ENCODE results near the gene MXI1.

Gene MXI1

GRCh38 chr10:110221044-110221720 lies 13.8 kb downstream of the MXI1 start:
- DNase-seq (ENCODE audit: low spot score in 2 of 2) (no peak), ATAC-seq (replicated peaks; ENCODE audit: extremely low read depth, poor library complexity, severe bottlenecking) (no peak)
- Mint-ChIP-seq H3K27me3 (peaks cover 20% of the 10 kb centered on the region), H3K27ac (ENCODE audit: low read depth) (peak overlapping the region; percentile 82), H3K9me3 (no peaks in the 10 kb centered on the region), H3K36me3 (ENCODE audit: insufficient read depth) (peaks cover 6% of the 10 kb centered on the region), H3K4me1 (peaks cover 25% of the 10 kb centered on the region), H3K4me3 (peak overlapping the region; percentile 68)

GRCh38 chr10:110221721-110222261 lies 14.4 kb downstream of the MXI1 start:
- DNase-seq (ENCODE audit: low spot score in 2 of 2) (peak in 1 of 2 donors; percentile 46), ATAC-seq (replicated peaks; ENCODE audit: extremely low read depth, poor library complexity, severe bottlenecking) (peak; percentile 22)
- Mint-ChIP-seq H3K36me3 (ENCODE audit: insufficient read depth) (peaks cover 11% of the 10 kb centered on the region), H3K4me3 (peak overlapping the region; percentile 68), H3K27ac (ENCODE audit: low read depth) (peak overlapping the region; percentile 82), H3K27me3 (peaks cover 20% of the 10 kb centered on the region), H3K9me3 (no peaks in the 10 kb centered on the region), H3K4me1 (peaks cover 26% of the 10 kb centered on the region)

GRCh38 chr10:110222641-110223297 lies 15.4 kb downstream of the MXI1 start:
- peaks cover 20% of the 10 kb centered on the region for H3K27me3 Mint-ChIP-seq
- H3K4me1 Mint-ChIP-seq: peaks cover 32% of the 10 kb centered on the region
- no peak for ATAC-seq (replicated peaks; ENCODE audit: extremely low read depth, poor library complexity, severe bottlenecking)
- peaks cover 18% of the 10 kb centered on the region for H3K36me3 Mint-ChIP-seq (ENCODE audit: insufficient read depth)
- no peak overlapping the region for H3K27ac Mint-ChIP-seq (ENCODE audit: low read depth)
- H3K9me3 Mint-ChIP-seq: no peaks in the 10 kb centered on the region
- no peak overlapping the region for H3K4me3 Mint-ChIP-seq
- no peak for DNase-seq (ENCODE audit: low spot score in 2 of 2)

- Mint-ChIP-seq H3K36me3 (ENCODE audit: insufficient read depth) (peaks cover 21% of the 10 kb centered on the region), H3K4me1 (peaks cover 36% of the 10 kb centered on the region), H3K27ac (ENCODE audit: low read depth) (no peak overlapping the region), H3K9me3 (no peaks in the 10 kb centered on the region), H3K4me3 (no peak overlapping the region), H3K27me3 (peaks cover 20% of the 10 kb centered on the region)
- DNase-seq (ENCODE audit: low spot score in 2 of 2): no peak
- ATAC-seq (replicated peaks; ENCODE audit: extremely low read depth, poor library complexity, severe bottlenecking): no peak
Observed at GRCh38 chr10:110223298-110223925, 16.0 kb downstream of the MXI1 start.

GRCh38 chr10:110224992-110225391 lies 17.6 kb downstream of the MXI1 start:
- H3K9me3 Mint-ChIP-seq: no peaks in the 10 kb centered on the region
- ATAC-seq (replicated peaks; ENCODE audit: extremely low read depth, poor library complexity, severe bottlenecking) (no peak), DNase-seq (ENCODE audit: low spot score in 2 of 2) (no peak)
- H3K4me3 Mint-ChIP-seq: peak overlapping the region; percentile 93
- peaks cover 21% of the 10 kb centered on the region for H3K36me3 Mint-ChIP-seq (ENCODE audit: insufficient read depth)
- H3K27ac Mint-ChIP-seq (ENCODE audit: low read depth): no peak overlapping the region
- peaks cover 41% of the 10 kb centered on the region for H3K4me1 Mint-ChIP-seq
- H3K27me3 Mint-ChIP-seq: peaks cover 20% of the 10 kb centered on the region

- Mint-ChIP-seq H3K4me3 (peak overlapping the region; percentile 93), H3K36me3 (ENCODE audit: insufficient read depth) (peaks cover 21% of the 10 kb centered on the region), H3K4me1 (peaks cover 41% of the 10 kb centered on the region), H3K27me3 (peaks cover 20% of the 10 kb centered on the region), H3K27ac (ENCODE audit: low read depth) (no peak overlapping the region), H3K9me3 (no peaks in the 10 kb centered on the region)
- DNase-seq (ENCODE audit: low spot score in 2 of 2) (no peak), ATAC-seq (replicated peaks; ENCODE audit: extremely low read depth, poor library complexity, severe bottlenecking) (no peak)
Observed at GRCh38 chr10:110225441-110225755, 18.0 kb downstream of the MXI1 start.

- Mint-ChIP-seq H3K9me3 (no peaks in the 10 kb centered on the region), H3K4me1 (peaks cover 41% of the 10 kb centered on the region), H3K27ac (ENCODE audit: low read depth) (peak overlapping the region; percentile 74), H3K36me3 (ENCODE audit: insufficient read depth) (peaks cover 21% of the 10 kb centered on the region), H3K4me3 (peak overlapping the region; percentile 93), H3K27me3 (peaks cover 20% of the 10 kb centered on the region)
- peak; percentile 73 for ATAC-seq (replicated peaks; ENCODE audit: extremely low read depth, poor library complexity, severe bottlenecking)
- DNase-seq (ENCODE audit: low spot score in 2 of 2): peak; percentile 73 to 81
Observed at GRCh38 chr10:110225756-110226542, 18.5 kb downstream of the MXI1 start.

GRCh38 chr10:110226543-110226925 lies 19.1 kb downstream of the MXI1 start:
- H3K27me3 Mint-ChIP-seq: peaks cover 19% of the 10 kb centered on the region
- H3K27ac Mint-ChIP-seq (ENCODE audit: low read depth): peak overlapping the region; percentile 74
- H3K4me3 Mint-ChIP-seq: peak overlapping the region; percentile 93
- no peaks in the 10 kb centered on the region for H3K9me3 Mint-ChIP-seq
- DNase-seq (ENCODE audit: low spot score in 2 of 2) (peak; percentile 74 to 75), ATAC-seq (replicated peaks; ENCODE audit: extremely low read depth, poor library complexity, severe bottlenecking) (peak; percentile 22)
- peaks cover 39% of the 10 kb centered on the region for H3K4me1 Mint-ChIP-seq
- peaks cover 21% of the 10 kb centered on the region for H3K36me3 Mint-ChIP-seq (ENCODE audit: insufficient read depth)

- Mint-ChIP-seq H3K9me3 (no peaks in the 10 kb centered on the region), H3K4me3 (peak overlapping the region; percentile 93), H3K27me3 (peaks cover 13% of the 10 kb centered on the region), H3K36me3 (ENCODE audit: insufficient read depth) (peaks cover 16% of the 10 kb centered on the region), H3K27ac (ENCODE audit: low read depth) (peak overlapping the region; percentile 88), H3K4me1 (peaks cover 34% of the 10 kb centered on the region)
- DNase-seq (ENCODE audit: low spot score in 2 of 2) (no peak), ATAC-seq (replicated peaks; ENCODE audit: extremely low read depth, poor library complexity, severe bottlenecking) (peak; percentile 26)
Observed at GRCh38 chr10:110226926-110227641, 19.7 kb downstream of the MXI1 start.

GRCh38 chr10:110228066-110228465 lies 20.7 kb downstream of the MXI1 start:
- peaks cover 29% of the 10 kb centered on the region for H3K4me1 Mint-ChIP-seq
- no peak overlapping the region for H3K27ac Mint-ChIP-seq (ENCODE audit: low read depth)
- ATAC-seq (replicated peaks; ENCODE audit: extremely low read depth, poor library complexity, severe bottlenecking) (no peak), DNase-seq (ENCODE audit: low spot score in 2 of 2) (no peak)
- H3K9me3 Mint-ChIP-seq: no peaks in the 10 kb centered on the region
- H3K4me3 Mint-ChIP-seq: peak overlapping the region; percentile 93
- peaks cover 3% of the 10 kb centered on the region for H3K27me3 Mint-ChIP-seq
- H3K36me3 Mint-ChIP-seq (ENCODE audit: insufficient read depth): peaks cover 16% of the 10 kb centered on the region

- no peak overlapping the region for H3K4me3 Mint-ChIP-seq
- peaks cover 29% of the 10 kb centered on the region for H3K4me1 Mint-ChIP-seq
- H3K27me3 Mint-ChIP-seq: no peaks in the 10 kb centered on the region
- H3K36me3 Mint-ChIP-seq (ENCODE audit: insufficient read depth): peaks cover 16% of the 10 kb centered on the region
- H3K27ac Mint-ChIP-seq (ENCODE audit: low read depth): no peak overlapping the region
- ATAC-seq (replicated peaks; ENCODE audit: extremely low read depth, poor library complexity, severe bottlenecking) (no peak), DNase-seq (ENCODE audit: low spot score in 2 of 2) (no peak)
- H3K9me3 Mint-ChIP-seq: no peaks in the 10 kb centered on the region
Observed at GRCh38 chr10:110229155-110229554, 21.8 kb downstream of the MXI1 start.

GRCh38 chr10:110233846-110234245 lies 26.4 kb downstream of the MXI1 start:
- no peaks in the 10 kb centered on the region for H3K9me3 Mint-ChIP-seq
- DNase-seq (ENCODE audit: low spot score in 2 of 2) (no peak), ATAC-seq (replicated peaks; ENCODE audit: extremely low read depth, poor library complexity, severe bottlenecking) (no peak)
- H3K27ac Mint-ChIP-seq (ENCODE audit: low read depth): no peak overlapping the region
- no peak overlapping the region for H3K4me3 Mint-ChIP-seq
- peaks cover under 1% of the 10 kb centered on the region for H3K36me3 Mint-ChIP-seq (ENCODE audit: insufficient read depth)
- peaks cover under 1% of the 10 kb centered on the region for H3K4me1 Mint-ChIP-seq
- H3K27me3 Mint-ChIP-seq: no peaks in the 10 kb centered on the region
